Measurements from ENCODE around the gene P2RY2. TPM values are rescaled to one million over a fixed set of nuclear protein-coding genes. Genes with fewer than 3 reads are reported as not detected.
"Not testable (repeated sequence)": the region's sequence is repeated elsewhere in the genome, so short reads cannot be mapped to it uniquely, and the experiment has no call there.

P2RY2 gene
- polyA plus RNA-seq, 4 donors, result 0.58 to 1.2 (median 0.80) TPM

DNA sequence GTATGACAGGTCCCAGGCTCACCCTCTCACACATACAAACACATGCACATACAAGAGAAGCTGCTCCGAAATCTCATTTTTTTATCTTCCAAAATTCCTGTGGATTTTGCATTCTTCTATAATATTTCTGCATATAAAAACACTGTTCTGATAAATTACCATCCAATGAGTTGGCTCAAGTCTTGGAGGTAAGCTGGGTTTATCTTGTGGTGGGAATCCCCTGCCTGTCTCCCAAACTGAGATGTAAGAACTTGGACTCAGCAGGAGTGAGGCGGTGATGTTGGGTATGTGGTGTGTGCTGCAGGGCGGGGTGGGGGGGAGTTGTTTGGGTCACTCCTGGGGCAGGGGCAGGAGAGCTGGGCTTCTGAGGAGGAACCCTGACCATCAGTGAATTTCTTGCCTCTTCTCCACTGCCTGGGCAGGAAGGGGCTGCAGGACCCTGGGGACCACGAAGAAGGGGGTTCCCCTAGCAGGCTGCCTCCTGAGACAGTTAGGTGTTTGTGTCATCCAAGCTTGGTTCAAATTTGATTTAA, 47.3 kb downstream of the P2RY2 start:
- DNase-seq (ENCODE audit: low read depth in 4 of 4, low spot score in 3 of 4), result no peak

DNA sequence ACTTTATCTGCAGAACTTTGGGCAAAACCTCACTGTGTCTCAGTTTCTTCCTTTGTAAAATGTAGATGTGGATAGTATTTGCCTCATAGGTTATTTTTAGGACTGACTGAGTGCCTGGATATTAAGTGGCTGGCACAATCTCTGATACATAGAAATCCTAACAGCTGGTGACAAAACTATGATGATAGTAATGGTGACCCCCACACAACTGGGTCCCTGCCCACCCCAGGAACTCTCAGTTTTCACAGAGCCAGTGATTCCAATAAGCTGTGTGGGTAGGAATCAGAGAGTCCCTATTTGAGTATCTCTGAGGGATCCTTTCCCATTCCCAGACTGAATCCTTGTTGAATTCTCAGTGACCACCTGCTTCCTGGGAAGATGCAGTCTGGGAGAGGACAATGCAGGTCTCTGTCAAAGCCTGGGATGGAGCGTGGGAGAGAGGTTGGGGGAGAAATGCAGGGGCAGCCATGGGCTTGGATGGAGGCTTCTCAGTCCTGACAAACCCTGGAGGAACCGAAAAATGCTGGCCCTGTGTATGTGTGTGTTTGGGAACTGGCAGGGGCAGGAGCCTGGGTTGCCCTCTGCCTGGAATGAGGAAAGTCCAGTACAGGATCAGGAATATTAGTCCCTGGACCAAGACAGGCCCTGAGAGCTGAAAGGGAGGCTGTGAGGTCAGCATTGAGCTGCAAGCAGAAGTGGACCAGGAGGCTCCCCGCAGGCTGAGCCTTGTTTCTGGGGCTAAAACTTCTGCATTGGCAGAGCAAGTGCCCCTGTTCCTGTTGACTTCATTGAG, 48.0 kb downstream of the P2RY2 start:
- no peak for DNase-seq (ENCODE audit: low read depth in 4 of 4, low spot score in 3 of 4)

DNA sequence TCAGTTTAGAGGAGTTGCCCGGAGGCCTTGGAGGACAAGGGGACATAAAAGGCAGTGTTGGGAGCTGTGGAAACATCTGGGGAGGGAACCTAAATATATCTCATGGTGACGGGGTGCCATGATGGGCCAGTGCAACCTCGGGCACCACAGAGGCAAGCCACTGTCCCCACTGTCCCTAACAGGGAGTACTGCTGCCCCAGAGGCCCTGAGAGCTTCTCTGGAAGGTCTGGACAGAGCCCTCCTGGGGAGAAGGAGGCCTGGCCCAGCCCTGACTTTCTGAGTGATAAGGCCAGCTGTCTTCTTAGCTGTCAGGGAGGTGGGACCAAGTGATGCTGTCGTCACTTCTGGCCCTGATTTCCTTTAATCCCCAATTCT, 48.6 kb downstream of the P2RY2 start:
- no peak for DNase-seq (ENCODE audit: low read depth in 4 of 4, low spot score in 3 of 4)

DNA sequence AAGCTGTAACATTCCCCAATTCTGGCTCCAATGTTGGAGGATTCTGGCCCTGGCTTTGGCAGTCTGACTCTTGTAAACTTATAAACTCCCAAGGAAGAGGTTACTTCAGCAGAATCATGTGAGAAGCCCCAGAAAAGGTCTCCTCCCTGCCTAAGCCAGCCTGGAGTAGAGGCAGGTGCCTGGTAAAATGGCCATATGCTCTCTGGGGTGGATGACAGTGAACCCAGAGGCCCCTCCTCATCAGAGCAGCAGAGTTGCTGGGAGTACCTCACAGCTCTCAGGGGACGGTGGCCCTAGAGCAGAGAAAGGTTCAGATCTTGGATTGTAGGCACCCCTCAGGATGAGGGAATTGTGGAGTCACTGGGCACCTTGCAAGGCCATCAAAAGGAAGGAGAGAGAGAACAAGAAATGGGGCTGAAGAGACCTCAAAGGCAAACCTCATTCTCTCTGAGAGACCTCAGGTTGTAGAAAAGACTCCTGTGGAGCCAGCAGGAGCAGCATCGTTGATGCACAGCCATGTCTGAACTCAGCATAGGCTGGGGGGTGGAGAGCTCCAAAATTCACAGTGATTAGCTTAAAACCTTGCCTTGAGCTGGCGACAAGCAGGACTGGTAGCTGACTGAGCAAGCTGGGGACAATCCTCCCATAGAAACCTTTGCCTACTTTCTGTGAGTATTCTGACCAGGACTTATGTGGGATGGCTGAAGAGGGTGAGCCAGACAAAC, 49.2 kb downstream of the P2RY2 start:
- DNase-seq (ENCODE audit: low read depth in 4 of 4, low spot score in 3 of 4), result no peak

DNA sequence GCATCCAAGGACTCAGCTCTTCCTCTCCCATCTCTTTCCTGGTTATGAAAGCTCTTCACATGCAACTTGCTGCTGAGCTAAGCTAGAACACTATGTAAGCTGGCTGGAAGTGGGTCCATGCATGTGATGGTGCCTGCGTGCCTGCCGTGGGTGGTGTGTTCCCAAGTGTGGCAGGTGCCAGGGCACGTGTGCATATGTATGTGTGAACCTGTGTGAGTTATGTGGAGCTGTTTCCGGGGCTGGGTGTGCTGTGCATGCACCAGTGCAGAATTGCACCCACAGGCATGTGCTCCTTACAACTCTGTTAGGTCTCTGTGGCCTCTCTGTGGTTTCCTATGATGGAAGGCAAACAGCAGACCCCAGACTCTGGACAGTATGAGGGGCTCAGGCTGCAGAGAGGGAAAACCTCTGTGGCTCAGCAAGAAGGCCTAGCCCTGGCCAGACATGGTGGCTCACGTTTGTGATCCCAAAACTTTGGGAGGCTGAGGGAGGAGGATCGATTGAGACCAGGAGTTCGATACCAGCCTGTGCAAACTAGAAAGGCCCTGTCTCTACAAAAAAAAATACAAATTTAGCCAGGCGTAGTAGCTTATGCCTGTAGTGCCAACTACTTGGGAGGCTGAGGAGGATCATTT, 49.9 kb downstream of the P2RY2 start:
- no peak for DNase-seq (ENCODE audit: low read depth in 4 of 4, low spot score in 3 of 4)

GRCh38 chr11:73268671-73269271, 50.7 kb downstream of the P2RY2 start:
- DNase-seq (ENCODE audit: low read depth in 4 of 4, low spot score in 3 of 4), result no peak

DNA sequence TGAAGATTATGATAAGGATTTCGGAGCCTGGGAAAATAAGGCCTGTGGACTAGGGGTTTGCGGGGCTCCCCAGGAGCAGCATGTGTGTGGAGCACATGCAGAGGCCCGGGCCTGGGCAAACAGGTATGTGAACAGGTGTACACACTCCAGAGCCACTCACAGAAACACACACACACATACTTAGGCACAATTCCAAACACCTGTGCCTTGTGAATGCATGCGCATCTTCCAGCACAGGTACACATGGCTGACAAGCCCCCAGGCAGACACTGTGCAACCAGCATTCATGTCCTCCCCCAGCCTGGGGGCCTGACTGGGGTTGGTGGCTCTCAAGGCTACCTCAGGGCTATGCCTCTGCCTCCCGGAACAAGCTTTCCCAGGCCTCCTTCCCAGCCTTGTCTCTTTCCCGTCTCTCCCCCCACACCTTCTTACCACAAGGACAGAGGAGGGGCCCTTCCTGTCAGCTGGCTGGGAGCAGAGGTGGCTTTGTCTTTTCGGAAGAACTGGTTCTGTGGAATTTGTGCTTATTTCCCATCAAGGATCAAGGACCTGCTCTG, 51.5 kb downstream of the P2RY2 start:
- no peak for DNase-seq (ENCODE audit: low read depth in 4 of 4, low spot score in 3 of 4)

- DNase-seq (ENCODE audit: low read depth in 4 of 4, low spot score in 3 of 4), result no peak
These were observed 52.2 kb downstream of the P2RY2 start for GRCh38 chr11:73270016-73270854.

- DNase-seq (ENCODE audit: low read depth in 4 of 4, low spot score in 3 of 4), result no peak
These were observed 52.9 kb downstream of the P2RY2 start for GRCh38 chr11:73270855-73271477.

- not testable (repeated sequence) for DNase-seq (ENCODE audit: low read depth in 4 of 4, low spot score in 3 of 4)
These were observed 53.4 kb downstream of the P2RY2 start for GRCh38 chr11:73271478-73271865.

DNA sequence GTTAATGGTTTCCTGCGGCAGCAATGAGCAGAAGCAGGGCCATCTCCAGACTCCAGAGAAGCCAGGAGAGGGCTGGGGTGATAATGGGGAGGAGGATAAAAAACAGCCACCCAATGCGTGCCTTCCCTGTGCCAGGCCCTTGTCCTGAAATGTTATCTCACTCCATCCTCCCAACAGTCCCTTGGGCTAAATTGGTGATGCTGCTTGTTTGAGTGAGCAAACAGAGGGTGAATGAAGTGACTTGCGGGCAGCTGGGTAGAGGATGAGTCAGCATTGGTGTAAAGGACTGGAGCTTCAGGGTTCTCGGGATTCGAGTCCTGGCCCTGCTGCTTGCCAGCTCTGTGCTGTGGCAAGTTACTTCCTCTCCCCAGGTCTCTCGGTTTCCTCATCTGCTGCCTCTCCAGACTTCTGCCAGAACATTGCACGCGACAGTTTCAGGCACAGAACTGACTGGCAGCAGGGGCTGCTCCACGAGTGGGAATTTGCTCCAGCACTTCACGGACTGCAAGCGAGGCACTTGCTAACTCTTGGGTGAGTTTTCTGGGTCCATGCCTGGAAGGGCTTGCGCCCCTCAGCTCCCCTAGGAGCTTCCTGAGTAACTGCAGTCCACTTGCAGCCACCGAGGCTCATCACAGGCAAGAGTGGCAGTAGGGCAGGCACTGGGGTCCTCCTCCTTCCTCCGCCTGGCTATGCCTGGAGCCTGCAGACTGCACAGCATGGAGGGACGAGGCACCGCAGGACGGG, 54.0 kb downstream of the P2RY2 start, which contains the start of gene P2RY6:
Gene P2RY6, plus strand, starts transcription at position 403 of the 744 bp plus-strand sequence. CDS start 24,181 bp downstream, outside the sequence.
- no peak for DNase-seq (ENCODE audit: low read depth in 4 of 4, low spot score in 3 of 4)

- DNase-seq (ENCODE audit: low read depth in 4 of 4, low spot score in 3 of 4), result no peak
These were observed 54.6 kb downstream of the P2RY2 start for GRCh38 chr11:73272680-73273038.

- DNase-seq (ENCODE audit: low read depth in 4 of 4, low spot score in 3 of 4), result no peak
These were observed 55.3 kb downstream of the P2RY2 start for GRCh38 chr11:73273222-73273895.

- not testable (repeated sequence) for DNase-seq (ENCODE audit: low read depth in 4 of 4, low spot score in 3 of 4)
These were observed 56.1 kb downstream of the P2RY2 start for GRCh38 chr11:73274191-73274590.

- DNase-seq (ENCODE audit: low read depth in 4 of 4, low spot score in 3 of 4), result no peak
These were observed 56.8 kb downstream of the P2RY2 start for GRCh38 chr11:73274722-73275380.

DNA sequence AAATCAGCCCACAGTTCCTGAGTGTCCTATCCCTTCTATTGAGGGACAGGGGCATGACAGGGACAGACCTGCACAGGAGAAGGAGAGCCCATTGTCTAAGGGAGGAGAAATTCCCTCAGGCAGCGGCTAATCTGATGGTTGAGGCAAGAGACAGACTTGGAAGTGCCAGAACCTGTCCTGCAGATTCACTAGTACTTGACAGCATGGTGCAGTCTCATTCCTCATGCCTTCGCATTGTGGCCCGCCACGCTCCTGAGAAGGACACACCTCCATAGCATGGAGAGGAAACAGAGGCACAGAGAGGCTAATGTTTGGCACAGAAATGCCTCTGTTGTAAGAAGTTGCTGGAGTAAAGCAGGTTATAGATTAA, 57.3 kb downstream of the P2RY2 start:
- no peak for DNase-seq (ENCODE audit: low read depth in 4 of 4, low spot score in 3 of 4)

- no peak for DNase-seq (ENCODE audit: low read depth in 4 of 4, low spot score in 3 of 4)
These were observed 59.4 kb downstream of the P2RY2 start for GRCh38 chr11:73277467-73277866.

GRCh38 chr11:73280626-73281025, 62.5 kb downstream of the P2RY2 start:
- DNase-seq (ENCODE audit: low read depth in 4 of 4, low spot score in 3 of 4), result no peak

All from right renal pelvis (tissue), 4 donors.